ENCODE measurements around the gene ZNF581. TPM values are rescaled to one million over a fixed set of nuclear protein-coding genes. Genes with fewer than 3 reads are reported as not detected.

The ZNF581 gene
- total RNA-seq, 2 experiments from 2014 or later: 32.6 to 33.6 TPM

- POLR2A ChIA-PET: no interaction called here
- CTCF ChIA-PET: no interaction called here
These were observed 36.2 kb downstream of the ZNF581 start for GRCh38 chr19:55679343-55680257.

DNA sequence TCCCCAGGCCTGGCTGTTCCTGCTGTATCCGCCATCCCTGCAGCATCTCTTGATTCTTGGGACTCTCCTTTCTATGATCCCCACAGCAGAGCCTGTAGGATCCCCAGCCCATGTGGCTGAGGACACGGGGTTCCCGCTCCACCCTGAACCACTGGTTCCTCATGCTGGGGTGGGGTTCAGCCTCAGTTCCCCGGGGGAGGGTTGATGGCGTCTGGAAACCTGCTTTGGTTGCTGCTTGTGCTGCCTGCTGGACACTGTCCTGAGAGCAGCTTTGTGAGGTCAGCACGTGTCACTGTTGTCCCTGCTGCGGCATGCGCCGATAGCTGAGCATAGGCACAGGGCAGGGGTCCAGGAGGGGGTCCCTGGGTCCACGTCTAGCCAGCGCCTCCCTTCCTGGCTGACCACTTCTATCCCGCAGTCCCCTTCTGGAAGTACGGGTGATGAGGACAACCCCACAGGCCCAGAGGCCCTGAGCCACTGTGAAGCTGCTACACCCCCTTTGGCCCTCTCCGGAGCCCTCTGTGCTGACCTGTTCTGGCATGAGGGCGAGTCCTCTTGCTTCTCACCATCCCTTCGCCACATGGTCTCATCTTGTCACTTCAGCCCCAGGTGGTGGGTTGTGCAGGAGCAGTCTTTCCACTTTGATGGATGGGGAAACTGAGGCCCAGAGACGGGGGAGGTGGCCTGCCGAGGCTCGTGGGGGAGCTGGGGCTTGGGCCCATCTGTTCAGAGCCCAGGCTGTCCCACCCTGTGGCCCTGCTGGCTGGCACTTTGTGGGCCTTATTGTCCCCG lies 37.1 kb downstream of the ZNF581 start:
- POLR2A ChIA-PET: interaction anchor here (0.8 kb wide), 1 partner anchor 23 kb away, joined by 3 read pairs; no protein-coding TSS in a partner anchor
- CTCF ChIA-PET: no interaction called here

DNA sequence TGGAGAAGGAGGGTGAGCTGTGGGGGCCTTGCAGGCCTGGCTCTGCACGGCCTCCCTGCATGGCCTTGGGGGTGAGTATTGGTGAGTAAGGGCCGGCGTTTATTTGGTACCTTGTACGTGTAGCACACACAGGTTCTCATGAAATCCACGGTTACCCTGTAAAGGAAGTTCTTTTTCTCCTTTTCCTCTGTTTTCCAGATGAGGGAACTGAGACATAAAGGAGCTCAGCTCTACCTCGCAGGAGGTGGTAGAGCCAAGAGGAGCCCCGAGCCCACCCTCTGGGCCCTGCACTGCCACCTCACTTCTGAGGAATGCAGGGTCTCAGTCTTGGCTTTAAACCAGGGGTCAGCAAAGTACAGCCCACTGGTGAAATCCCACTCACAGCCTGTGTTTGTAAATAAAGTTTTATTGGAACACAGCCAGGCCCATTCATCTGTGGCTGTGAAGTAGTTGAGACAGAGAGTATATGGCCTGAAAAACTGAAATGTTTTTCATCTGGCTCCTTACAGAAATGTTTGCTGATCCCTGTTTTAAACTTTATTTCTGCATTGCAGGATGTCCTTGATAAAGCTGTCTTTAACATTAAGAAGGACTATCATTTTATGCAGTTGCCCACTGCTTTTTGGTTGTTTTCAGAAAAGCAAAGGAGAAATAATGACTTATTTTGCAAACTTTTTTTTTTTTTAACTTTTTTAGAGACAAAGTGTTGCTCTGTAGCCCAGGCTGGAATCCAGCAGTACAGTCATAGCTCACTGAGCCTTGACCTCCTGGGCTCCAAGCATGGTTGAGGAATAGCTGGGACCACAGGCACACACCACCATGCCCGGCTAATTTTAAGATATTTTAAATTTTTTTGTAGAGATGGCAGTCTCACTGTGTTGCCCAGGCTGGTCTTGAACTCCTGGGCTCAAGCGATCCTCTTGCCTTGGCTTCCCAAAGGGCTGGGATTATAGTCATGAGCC lies 38.0 kb downstream of the ZNF581 start:
- CTCF ChIA-PET: no interaction called here

DNA sequence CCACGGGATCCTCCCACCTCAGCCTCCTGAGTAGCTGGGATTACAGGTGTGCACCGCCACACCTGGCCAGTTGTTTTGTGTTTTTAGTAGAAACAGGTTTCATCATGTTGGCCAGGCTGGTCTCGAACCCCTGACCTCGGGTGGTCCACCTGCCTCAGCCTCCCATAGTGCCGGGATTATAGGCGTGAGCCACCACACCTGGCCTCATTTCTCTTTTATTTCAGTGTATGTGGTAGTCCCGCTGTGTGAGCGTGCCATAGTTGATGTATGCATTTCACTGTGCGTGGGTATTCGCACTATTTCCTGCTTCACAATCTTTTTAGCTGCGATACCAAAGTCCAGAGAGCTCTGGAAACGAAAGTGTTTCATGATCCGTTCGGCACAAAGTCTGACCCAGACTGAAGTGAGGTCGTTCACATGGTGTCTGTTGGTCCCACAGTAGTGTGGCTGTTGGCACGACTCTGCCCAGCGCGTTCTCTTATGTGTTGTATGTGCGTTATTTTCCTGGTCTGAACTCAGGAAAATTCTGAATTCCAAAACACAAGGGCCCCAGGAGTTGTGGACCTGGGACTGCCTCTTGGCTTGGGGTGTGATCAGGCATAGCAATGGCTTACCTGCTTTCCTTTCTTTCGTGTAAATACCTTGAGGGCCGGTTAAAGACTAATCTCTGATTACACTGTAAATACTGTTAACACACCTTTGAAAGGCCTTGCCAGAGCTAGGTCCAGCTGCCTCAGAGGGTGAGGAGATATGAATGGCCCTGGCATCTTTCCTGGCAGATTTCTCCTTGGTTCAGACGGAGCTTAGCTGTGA lies 40.2 kb downstream of the ZNF581 start:
- POLR2A ChIA-PET: no interaction called here
- CTCF ChIA-PET: no interaction called here

More for the DNA sequence above, 38.0 kb downstream of the ZNF581 start:
- POLR2A ChIA-PET: interaction anchor here (0.8 kb wide), 1 partner anchor 22 kb away, joined by 3 read pairs; no protein-coding TSS in a partner anchor

DNA sequence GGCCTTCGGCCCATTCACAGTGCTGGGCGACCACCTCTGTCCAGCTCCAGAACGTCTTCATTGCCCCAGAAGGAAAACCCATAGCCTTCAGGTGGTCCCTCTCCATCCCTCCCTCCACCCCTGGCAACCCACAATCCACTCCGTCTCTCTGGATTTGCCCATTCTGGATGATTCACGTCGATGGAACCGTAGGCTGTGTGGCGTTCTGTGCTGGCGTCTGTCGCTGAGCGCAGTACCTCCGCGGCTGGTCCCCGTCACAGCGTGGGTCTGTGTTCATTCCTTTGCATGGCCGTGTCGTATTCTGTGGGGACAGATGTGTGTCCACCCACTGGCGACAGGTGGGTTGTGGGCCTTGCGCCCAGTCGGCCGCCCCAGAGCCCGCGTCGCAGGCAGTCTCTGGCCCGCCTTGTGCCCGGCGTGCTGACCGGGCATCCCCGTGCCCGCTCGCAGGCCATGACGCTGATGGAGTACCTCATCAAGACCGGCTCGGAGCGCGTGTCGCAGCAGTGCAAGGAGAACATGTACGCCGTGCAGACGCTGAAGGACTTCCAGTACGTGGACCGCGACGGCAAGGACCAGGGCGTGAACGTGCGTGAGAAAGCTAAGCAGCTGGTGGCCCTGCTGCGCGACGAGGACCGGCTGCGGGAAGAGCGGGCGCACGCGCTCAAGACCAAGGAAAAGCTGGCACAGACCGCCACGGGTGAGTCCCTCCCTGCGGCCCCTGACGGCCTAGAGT lies 41.7 kb downstream of the ZNF581 start:
- ChIA-PET POLR2A (no interaction called here), CTCF (interaction anchor here (0.8 kb wide), 1 partner anchor 13 kb away, joined by 3 read pairs; no protein-coding TSS in a partner anchor)

GRCh38 chr19:55685776-55686175 lies 42.3 kb downstream of the ZNF581 start:
- ChIA-PET POLR2A (no interaction called here), CTCF (no interaction called here)

GRCh38 chr19:55686311-55687050 lies 43.0 kb downstream of the ZNF581 start:
- CTCF ChIA-PET: no interaction called here
- POLR2A ChIA-PET: no interaction called here

DNA sequence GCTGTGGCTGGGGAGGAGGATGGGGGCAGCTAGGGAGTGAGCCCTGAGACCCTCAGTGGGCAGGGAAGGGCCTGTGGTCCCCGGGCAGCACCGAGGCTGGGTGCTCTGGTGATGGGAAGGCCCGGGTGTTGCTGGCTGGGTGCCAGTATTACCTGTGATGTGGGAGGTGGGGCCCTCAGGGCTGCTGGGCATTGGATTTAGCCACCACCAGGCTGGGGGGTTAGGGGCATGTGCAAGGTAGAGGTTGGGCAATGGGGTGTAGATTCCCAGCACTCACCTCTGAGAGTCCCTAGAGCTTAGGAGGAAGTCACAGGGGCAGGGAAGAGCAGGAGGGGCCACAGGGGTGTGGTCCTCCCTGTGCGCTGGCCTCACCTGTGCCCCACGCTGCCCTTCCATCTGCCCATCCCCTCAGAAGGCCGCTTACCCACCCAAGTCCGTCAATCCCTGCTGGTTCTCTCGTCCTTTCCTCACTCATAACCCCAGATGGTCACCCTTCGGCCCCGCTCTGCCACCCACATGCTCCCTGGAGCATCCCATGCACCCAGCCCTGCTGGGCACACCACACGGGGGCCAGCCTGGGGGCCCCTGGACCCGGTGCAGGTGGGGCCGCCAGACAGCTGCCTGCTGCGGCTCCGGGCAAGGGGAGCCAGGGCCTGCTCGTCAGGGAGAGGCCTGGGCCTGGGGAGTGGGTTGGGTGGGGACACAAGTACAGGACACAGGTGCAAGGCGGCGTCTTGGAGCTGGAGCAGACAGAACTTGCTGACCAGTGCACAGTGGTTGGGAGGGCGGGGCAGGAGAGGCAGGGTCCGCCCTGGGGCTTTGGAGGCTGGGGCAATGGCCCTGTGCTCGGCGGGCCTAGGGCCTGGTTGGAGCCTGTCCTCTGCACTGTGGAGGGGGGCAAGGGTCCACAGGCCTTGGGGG lies 44.1 kb downstream of the ZNF581 start:
- ChIA-PET POLR2A (no interaction called here), CTCF (no interaction called here)

GRCh38 chr19:55688422-55689218 lies 45.2 kb downstream of the ZNF581 start:
- ChIA-PET POLR2A (no interaction called here), CTCF (no interaction called here)

- ChIA-PET POLR2A (no interaction called here), CTCF (no interaction called here)
These were observed 46.1 kb downstream of the ZNF581 start for GRCh38 chr19:55689411-55690108.

- CTCF ChIA-PET: interaction anchor here (0.8 kb wide), 1 partner anchor 16 kb away, joined by 3 read pairs; no protein-coding TSS in a partner anchor
- POLR2A ChIA-PET: no interaction called here
These were observed 46.8 kb downstream of the ZNF581 start for GRCh38 chr19:55690109-55690768.

DNA sequence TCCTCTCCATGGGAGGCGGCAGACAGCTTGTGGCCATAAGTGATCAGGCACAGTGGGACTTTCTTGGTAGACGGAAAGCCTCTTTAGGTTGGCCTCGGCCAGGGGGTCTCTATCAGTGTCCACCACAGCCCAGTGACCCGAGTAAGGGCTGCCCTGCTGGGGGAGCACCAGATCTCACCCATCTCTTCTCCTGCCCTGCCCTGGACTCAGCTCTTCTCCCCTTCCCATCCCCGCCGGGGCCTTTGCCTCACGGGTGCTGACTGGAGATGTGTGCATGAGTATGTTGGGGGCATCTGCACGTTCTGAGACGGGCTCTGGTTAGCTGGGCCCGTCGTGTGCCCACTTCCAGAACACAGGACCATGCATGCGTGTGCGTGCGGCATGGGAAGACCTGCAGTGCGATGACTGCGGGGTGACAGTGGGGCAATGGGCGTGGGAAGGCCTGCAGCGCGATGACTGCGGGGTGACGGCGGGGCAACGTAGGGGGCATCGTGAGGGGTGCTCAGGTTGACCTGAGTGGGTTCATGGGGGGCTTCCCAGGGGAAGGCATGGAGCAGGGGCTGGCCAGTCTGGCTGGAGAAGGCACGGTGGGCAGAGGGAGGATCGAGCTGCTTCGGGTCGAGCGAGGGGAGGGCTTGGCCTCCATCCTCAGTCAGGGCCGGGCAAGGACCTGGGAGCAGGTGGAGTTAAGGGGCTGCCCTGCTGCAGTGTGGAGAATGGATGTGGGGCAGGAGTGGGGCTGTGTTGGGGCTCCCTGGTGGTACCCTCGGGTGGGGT lies 47.5 kb downstream of the ZNF581 start:
- CTCF ChIA-PET: interaction anchor here (0.8 kb wide), 1 partner anchor 15 kb away, joined by 3 read pairs; no protein-coding TSS in a partner anchor
- POLR2A ChIA-PET: no interaction called here

- ChIA-PET CTCF (no interaction called here), POLR2A (no interaction called here)
These were observed 48.4 kb downstream of the ZNF581 start for GRCh38 chr19:55691561-55692481.
